Panc1 (cell line): ENCODE results near the gene ZNF778. TPM values are rescaled to one million over a fixed set of nuclear protein-coding genes. Genes with fewer than 3 reads are reported as not detected.

Experiments used
- ATAC-seq: fragments of 200-7000 bp; cut with Tn5 transposase; 2 replicates; pipeline ENCODE4 v1.9.1; 2020; ENCODE audit warnings: mild to moderate bottlenecking, moderate library complexity
- BruUV-seq: library from RNA; stranded (reverse); fragments of 400-500 nt; replicated peaks from 2 replicates; lab custom pipeline; 2021; lab: Mats Ljungman, UMichigan
- CTCF ChIA-PET: fragments of 300-600 bp; sonication (Branson Sonifier 250); formaldehyde crosslinking; loops from one replicate; lab custom pipeline; 2022; ENCODE audit warnings: antibody characterized with exemption; lab: Charles Lee
- POLR2A ChIA-PET: fragments of 300-600 bp; sonication (Branson Sonifier 250); formaldehyde crosslinking; loops from one replicate; lab custom pipeline; 2022; ENCODE audit warnings: antibody characterized with exemption; lab: Charles Lee
- DNase-seq: peaks from one replicate; pipeline ENCODE4 v3.0.0-alpha.2; 2010; ENCODE audit warnings: low read depth, low spot score
- H3K27ac ChIP-seq: 2 replicates; pipeline ENCODE4 v1.5.1; 2011; ENCODE audit warnings: mild to moderate bottlenecking, low read length, inconsistent platforms
- H3K27me3 ChIP-seq: fragments of 200-500 bp; sonication (Bioruptor generic); 2 replicates; pipeline ENCODE4 v1.6.0; 2014; ENCODE audit warnings: low read length, inconsistent platforms; ENCODE audit not compliant: control insufficient read depth, insufficient read depth
- H3K36me3 ChIP-seq: fragments of 200-500 bp; sonication (Bioruptor generic); 2 replicates; pipeline ENCODE4 v1.5.1; 2014; ENCODE audit warnings: inconsistent platforms, mild to moderate bottlenecking, low read length, moderate library complexity; ENCODE audit not compliant: control insufficient read depth, insufficient read depth
- H3K4me1 ChIP-seq: 2 replicates; pipeline ENCODE4 v1.5.1; 2011; ENCODE audit warnings: inconsistent platforms, mild to moderate bottlenecking, low read length, moderate library complexity; ENCODE audit not compliant: control insufficient read depth, insufficient read depth
- H3K4me3 ChIP-seq, 2 experiments: 2 replicates each; pipeline ENCODE4 v1.5.1; 2011 to 2012; ENCODE audit warnings: low read depth in 2 of 2, low read length in 2 of 2, mild to moderate bottlenecking in 2 of 2, inconsistent platforms in 1 of 2, moderate library complexity in 1 of 2
- H3K9me3 ChIP-seq: fragments of 200-500 bp; sonication (Bioruptor generic); 2 replicates; pipeline ENCODE4 v1.5.1; 2014; ENCODE audit warnings: low read depth, mild to moderate bottlenecking, inconsistent platforms, low read length, moderate library complexity; ENCODE audit not compliant: control insufficient read depth, insufficient read depth
- POLR2AphosphoS5 ChIP-seq: IDR thresholded peaks from 2 replicates; pipeline ENCODE4 v1.6.1; 2012; ENCODE audit warnings: mild to moderate bottlenecking, low read depth, low read length, moderate library complexity
- SIN3A ChIP-seq: IDR thresholded peaks from 2 replicates; pipeline ENCODE4 v1.6.1; 2012; ENCODE audit warnings: low read depth, mild to moderate bottlenecking, low read length, moderate library complexity, borderline replicate concordance; ENCODE audit not compliant: insufficient read depth
- TCF7L2 ChIP-seq: IDR thresholded peaks from 2 replicates; pipeline ENCODE4 v1.6.1; 2011; ENCODE audit warnings: mild to moderate bottlenecking, low read depth, low read length, inconsistent platforms
- in situ Hi-C: cut with HindIII; loops from 2 replicates; pipeline ENCODE4 v1.10.0; 2016; ENCODE audit warnings: low sequenced_read_pairs, low pct_unique_long_range_greater_than_20kb
- intact Hi-C: fragments of 100-400 bp; cut with micrococcal nuclease; formaldehyde crosslinking; loops from one replicate; pipeline ENCODE4 v1.10.0; 2022; ENCODE audit not compliant: unreplicated experiment
- total RNA-seq: library from RNA; stranded (reverse); gene quantifications from one replicate; pipeline ENCODE4 v1.2.1, GENCODE V29; 2021; ENCODE audit not compliant: unreplicated experiment
- TF ChIP-seq, protein P1 (sequence below), 2 experiments: IDR thresholded peaks; 2 replicates each; pipeline ENCODE4 v1.6.1; 2011 to 2012; ENCODE audit warnings: low read depth in 2 of 2, control low read depth in 1 of 2, low read length in 1 of 2, mild to moderate bottlenecking in 1 of 2, moderate library complexity in 1 of 2; ENCODE audit not compliant: insufficient read depth in 1 of 2
- TF ChIP-seq, protein P2 (sequence below): fragments of 450-650 bp; IDR thresholded peaks from 2 replicates; pipeline ENCODE4 v1.5.1; 2017; ENCODE audit warnings: mild to moderate bottlenecking

ZNF778 gene
- total RNA-seq, 1 experiment from 2014 or later, result 15.0 TPM

- DNase-seq, result no peak
- Histone ChIP-seq H3K4me1 (no peaks in the 10 kb centered on the region), H3K27me3 (no peaks in the 10 kb centered on the region), H3K4me3 (no peak overlapping the region), H3K27ac (no peak overlapping the region), H3K9me3 (peaks cover 3% of the 10 kb centered on the region; the same call in 1 of the 2 replicates), H3K36me3 (peaks cover 6% of the 10 kb centered on the region; the same call in 1 of the 2 replicates)
- POLR2A ChIA-PET, result no interaction called here
- ATAC-seq, result no peak
- intact Hi-C loops (no loop called here), in situ Hi-C loops (no loop called here)
- TF ChIP-seq POLR2AphosphoS5 (no peak), SIN3A (no peak), TCF7L2 (no peak)
- TF ChIP-seq, protein P1, sequence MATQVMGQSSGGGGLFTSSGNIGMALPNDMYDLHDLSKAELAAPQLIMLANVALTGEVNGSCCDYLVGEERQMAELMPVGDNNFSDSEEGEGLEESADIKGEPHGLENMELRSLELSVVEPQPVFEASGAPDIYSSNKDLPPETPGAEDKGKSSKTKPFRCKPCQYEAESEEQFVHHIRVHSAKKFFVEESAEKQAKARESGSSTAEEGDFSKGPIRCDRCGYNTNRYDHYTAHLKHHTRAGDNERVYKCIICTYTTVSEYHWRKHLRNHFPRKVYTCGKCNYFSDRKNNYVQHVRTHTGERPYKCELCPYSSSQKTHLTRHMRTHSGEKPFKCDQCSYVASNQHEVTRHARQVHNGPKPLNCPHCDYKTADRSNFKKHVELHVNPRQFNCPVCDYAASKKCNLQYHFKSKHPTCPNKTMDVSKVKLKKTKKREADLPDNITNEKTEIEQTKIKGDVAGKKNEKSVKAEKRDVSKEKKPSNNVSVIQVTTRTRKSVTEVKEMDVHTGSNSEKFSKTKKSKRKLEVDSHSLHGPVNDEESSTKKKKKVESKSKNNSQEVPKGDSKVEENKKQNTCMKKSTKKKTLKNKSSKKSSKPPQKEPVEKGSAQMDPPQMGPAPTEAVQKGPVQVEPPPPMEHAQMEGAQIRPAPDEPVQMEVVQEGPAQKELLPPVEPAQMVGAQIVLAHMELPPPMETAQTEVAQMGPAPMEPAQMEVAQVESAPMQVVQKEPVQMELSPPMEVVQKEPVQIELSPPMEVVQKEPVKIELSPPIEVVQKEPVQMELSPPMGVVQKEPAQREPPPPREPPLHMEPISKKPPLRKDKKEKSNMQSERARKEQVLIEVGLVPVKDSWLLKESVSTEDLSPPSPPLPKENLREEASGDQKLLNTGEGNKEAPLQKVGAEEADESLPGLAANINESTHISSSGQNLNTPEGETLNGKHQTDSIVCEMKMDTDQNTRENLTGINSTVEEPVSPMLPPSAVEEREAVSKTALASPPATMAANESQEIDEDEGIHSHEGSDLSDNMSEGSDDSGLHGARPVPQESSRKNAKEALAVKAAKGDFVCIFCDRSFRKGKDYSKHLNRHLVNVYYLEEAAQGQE (IDR thresholded peaks at IDR 0.05; ENCODE audit: insufficient read depth in 1 of 2, low read depth in 2 of 2, low read length in 1 of 2), result no peak
- TF ChIP-seq, protein P2, sequence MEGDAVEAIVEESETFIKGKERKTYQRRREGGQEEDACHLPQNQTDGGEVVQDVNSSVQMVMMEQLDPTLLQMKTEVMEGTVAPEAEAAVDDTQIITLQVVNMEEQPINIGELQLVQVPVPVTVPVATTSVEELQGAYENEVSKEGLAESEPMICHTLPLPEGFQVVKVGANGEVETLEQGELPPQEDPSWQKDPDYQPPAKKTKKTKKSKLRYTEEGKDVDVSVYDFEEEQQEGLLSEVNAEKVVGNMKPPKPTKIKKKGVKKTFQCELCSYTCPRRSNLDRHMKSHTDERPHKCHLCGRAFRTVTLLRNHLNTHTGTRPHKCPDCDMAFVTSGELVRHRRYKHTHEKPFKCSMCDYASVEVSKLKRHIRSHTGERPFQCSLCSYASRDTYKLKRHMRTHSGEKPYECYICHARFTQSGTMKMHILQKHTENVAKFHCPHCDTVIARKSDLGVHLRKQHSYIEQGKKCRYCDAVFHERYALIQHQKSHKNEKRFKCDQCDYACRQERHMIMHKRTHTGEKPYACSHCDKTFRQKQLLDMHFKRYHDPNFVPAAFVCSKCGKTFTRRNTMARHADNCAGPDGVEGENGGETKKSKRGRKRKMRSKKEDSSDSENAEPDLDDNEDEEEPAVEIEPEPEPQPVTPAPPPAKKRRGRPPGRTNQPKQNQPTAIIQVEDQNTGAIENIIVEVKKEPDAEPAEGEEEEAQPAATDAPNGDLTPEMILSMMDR, result no peak
- CTCF ChIA-PET, result no interaction called here
- no TSS peak for BruUV-seq
Measured at GRCh38 chr16:89244754-89245153, 27.3 kb downstream of the ZNF778 start.

DNA sequence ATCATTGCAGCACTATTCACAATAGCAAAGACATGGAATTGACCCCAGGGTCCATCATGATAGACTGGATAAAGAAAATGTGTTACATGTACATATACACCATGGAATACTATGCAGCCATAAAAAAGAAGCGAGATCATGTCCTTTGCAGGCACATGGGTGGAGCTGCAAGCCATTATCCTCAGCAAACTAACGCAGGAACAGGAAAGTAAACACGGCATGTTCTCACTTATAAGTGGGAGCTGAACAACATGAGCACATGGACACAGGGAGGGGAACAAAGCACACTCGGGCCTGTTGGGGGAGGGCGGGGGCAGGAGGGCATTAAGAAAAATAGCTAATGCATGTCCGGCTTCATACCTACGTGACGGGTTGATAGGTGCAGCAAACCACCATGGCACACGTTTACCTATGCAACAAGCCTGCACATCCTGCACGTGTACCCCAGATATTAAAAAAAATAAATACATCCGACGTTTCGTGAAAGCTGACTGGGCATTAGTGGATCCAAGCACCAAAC is 28.9 kb downstream of the ZNF778 start:
- TF ChIP-seq POLR2AphosphoS5 (no peak), SIN3A (no peak)
- TF ChIP-seq, protein P1 (IDR thresholded peaks at IDR 0.05; ENCODE audit: insufficient read depth in 1 of 2, low read depth in 2 of 2, low read length in 1 of 2), result no peak
- ATAC-seq (no peak), DNase-seq (no peak)
- Histone ChIP-seq H3K4me3 (peak overlapping the region; percentile 48 to 51), H3K36me3 (peaks cover 3% of the 10 kb centered on the region; the same call in 1 of the 2 replicates), H3K9me3 (no peaks in the 10 kb centered on the region; the same call in 1 of the 2 replicates), H3K27ac (peak overlapping the region; percentile 59), H3K4me1 (no peaks in the 10 kb centered on the region), H3K27me3 (no peaks in the 10 kb centered on the region)
- ChIA-PET CTCF (no interaction called here), POLR2A (no interaction called here)
- intact Hi-C loops (no loop called here), in situ Hi-C loops (no loop called here)
- no TSS peak for BruUV-seq
